LoVo (cell line): ENCODE measurements around the gene SMIM43.

Source experiments
- DNase-seq: peaks from one replicate; pipeline ENCODE4 v3.0.0-alpha.2; 2016; ENCODE audit warnings: low spot score

SMIM43 gene

GRCh38 chr4:121764702-121765367 is at the start of gene SMIM43:
TSS of gene SMIM43 (minus strand) at chr4:121765164. CDS start at chr4:121765105, 59 bp downstream.
- no peak for DNase-seq

GRCh38 chr4:121814756-121815155 is 49.8 kb upstream of the SMIM43 start:
- no peak for DNase-seq

GRCh38 chr4:121811122-121811521 is 46.2 kb upstream of the SMIM43 start:
- DNase-seq, result no peak

GRCh38 chr4:121806411-121806810 is 41.4 kb upstream of the SMIM43 start:
- no peak for DNase-seq

- no peak for DNase-seq
Observed at GRCh38 chr4:121801715-121802075, 36.7 kb upstream of the SMIM43 start.

- peak; percentile 94 for DNase-seq
Observed at GRCh38 chr4:121800961-121801714, 36.2 kb upstream of the SMIM43 start, which contains the start of gene EXOSC9. TSS of gene EXOSC9 (plus strand) at chr4:121801323. CDS start at chr4:121801425, 102 bp downstream.

GRCh38 chr4:121800638-121800960 is 35.6 kb upstream of the SMIM43 start:
- no peak for DNase-seq

GRCh38 chr4:121799867-121800501 is 35.0 kb upstream of the SMIM43 start:
- no peak for DNase-seq

- DNase-seq, result no peak
Observed at GRCh38 chr4:121799208-121799823, 34.4 kb upstream of the SMIM43 start.

- no peak for DNase-seq
Observed at GRCh38 chr4:121796283-121796682, 31.3 kb upstream of the SMIM43 start.

GRCh38 chr4:121794505-121795188 is 29.7 kb upstream of the SMIM43 start:
- no peak for DNase-seq

- no peak for DNase-seq
Observed at GRCh38 chr4:121792966-121793365, 28.0 kb upstream of the SMIM43 start.

- no peak for DNase-seq
Observed at GRCh38 chr4:121791481-121791880, 26.5 kb upstream of the SMIM43 start.

- DNase-seq, result no peak
Observed at GRCh38 chr4:121790976-121791375, 26.0 kb upstream of the SMIM43 start.

GRCh38 chr4:121789960-121790829 is 25.2 kb upstream of the SMIM43 start:
- no peak for DNase-seq

GRCh38 chr4:121789455-121789854 is 24.5 kb upstream of the SMIM43 start:
- no peak for DNase-seq

GRCh38 chr4:121788896-121789295 is 23.9 kb upstream of the SMIM43 start:
- no peak for DNase-seq

- DNase-seq, result no peak
Observed at GRCh38 chr4:121786221-121786620, 21.3 kb upstream of the SMIM43 start.

- no peak for DNase-seq
Observed at GRCh38 chr4:121785479-121785878, 20.5 kb upstream of the SMIM43 start.

GRCh38 chr4:121784975-121785374 is 20.0 kb upstream of the SMIM43 start:
- peak; percentile 39 for DNase-seq

- DNase-seq, result no peak
Observed at GRCh38 chr4:121784401-121784800, 19.4 kb upstream of the SMIM43 start.
